HepG2 (cell line): ENCODE results near the gene SLC25A10. TPM values are rescaled to one million over a fixed set of nuclear protein-coding genes. Genes with fewer than 3 reads are reported as not detected.
"Not testable (repeated sequence)": the region's sequence is repeated elsewhere in the genome, so short reads cannot be mapped to it uniquely, and the experiment has no call there.

ENCODE experiments used
- AGO2 ChIP-seq: fragments of 200-400 bp; formaldehyde crosslinking; optimal IDR thresholded peaks from 2 replicates; pipeline ENCODE3; 2017; ENCODE audit warnings: mild to moderate bottlenecking, low read depth, low read length, moderate library complexity
- CBX5 ChIP-seq: sonication (generic); formaldehyde crosslinking; IDR thresholded peaks from 2 replicates; pipeline ENCODE4 v1.4.0; 2020; ENCODE audit warnings: missing genetic modification reagents, borderline replicate concordance
- GABPA ChIP-seq, 2 experiments: IDR thresholded peaks; 2 replicates each; pipeline ENCODE4 v1.6.1; 2011 to 2016; ENCODE audit warnings: low read depth in 2 of 2, low read length in 1 of 2, missing biosample characterization in 1 of 2, missing genetic modification characterization in 1 of 2
- KAT7 ChIP-seq: IDR thresholded peaks from 2 replicates; pipeline ENCODE4 v1.6.1; 2018; ENCODE audit warnings: borderline replicate concordance, missing compliant biosample characterization
- KDM2A ChIP-seq: sonication (generic); formaldehyde crosslinking; IDR thresholded peaks from 2 replicates; pipeline ENCODE4 v1.4.0; 2020; ENCODE audit warnings: low read depth, missing genetic modification reagents, borderline replicate concordance
- MXD4 ChIP-seq: IDR thresholded peaks from 2 replicates; pipeline ENCODE4 v1.6.1; 2016; ENCODE audit warnings: mild to moderate bottlenecking, missing biosample characterization, missing genetic modification reagents
- RAD21 ChIP-seq: fragments of 450-650 bp; formaldehyde crosslinking; IDR thresholded peaks from 2 replicates; pipeline ENCODE4 v1.5.0; 2020; ENCODE audit warnings: mild to moderate bottlenecking
- SAP130 ChIP-seq: IDR thresholded peaks from 2 replicates; pipeline ENCODE4 v1.6.1; 2016; ENCODE audit warnings: low read depth
- SMC3 ChIP-seq: IDR thresholded peaks from 2 replicates; pipeline ENCODE4 v1.6.1; 2011; ENCODE audit warnings: low read length, improper control_type of control experiment
- SSRP1 ChIP-seq: IDR thresholded peaks from 2 replicates; pipeline ENCODE4 v1.6.1; 2016; ENCODE audit warnings: control low read depth
- STAG1 ChIP-seq: sonication (generic); formaldehyde crosslinking; IDR thresholded peaks from 2 replicates; pipeline ENCODE4 v1.4.0; 2020; ENCODE audit warnings: missing genetic modification reagents
- ZNF547 ChIP-seq: sonication (generic); formaldehyde crosslinking; IDR thresholded peaks from 2 replicates; pipeline ENCODE4 v1.5.1; 2020; ENCODE audit warnings: mild to moderate bottlenecking, missing genetic modification reagents
- ZNF598 ChIP-seq: sonication (generic); formaldehyde crosslinking; IDR thresholded peaks from 2 replicates; pipeline ENCODE4 v1.5.1; 2020; ENCODE audit warnings: mild to moderate bottlenecking, missing genetic modification reagents, borderline replicate concordance
- polyA plus RNA-seq, 8 experiments: library from polyadenylated mRNA; depleted of rRNA in 3 of 8; stranded (reverse) in 7 of 8; unstranded in 1 of 8; fragments of >200 nt; fragmentation: Illumina TruSeq in 4 of 8; extraction: Trizol in 4 of 8; gene quantifications; 2 replicates each; pipeline versions ENCODE4 v1.2.1 to v1.2.3, GENCODE V29; 2011 to 2016; ENCODE audit warnings: low read depth in 4 of 8, missing spikeins in 1 of 8, mixed read lengths in 1 of 8; ENCODE audit not compliant: insufficient read depth in 1 of 8
- total RNA-seq, 5 experiments: library from RNA; depleted of rRNA; stranded (reverse); fragments of >200 nt; fragmentation: Illumina TruSeq; extraction: Trizol; gene quantifications; 2 replicates each; pipeline ENCODE4 v1.2.3, GENCODE V29; 2016; ENCODE audit warnings: low read depth in 1 of 5
- TF ChIP-seq, protein P1 (sequence below): IDR thresholded peaks from 2 replicates; pipeline ENCODE4 v1.6.1; 2016; ENCODE audit warnings: mild to moderate bottlenecking
- TF ChIP-seq, protein P2 (sequence below): sonication (generic); formaldehyde crosslinking; IDR thresholded peaks from 2 replicates; pipeline ENCODE4 v1.4.0; 2020; ENCODE audit warnings: missing genetic modification reagents
- TF ChIP-seq, protein P3 (sequence below): sonication (generic); formaldehyde crosslinking; IDR thresholded peaks from 2 replicates; pipeline ENCODE4 v1.4.0; 2020; ENCODE audit warnings: low read depth, mild to moderate bottlenecking, missing genetic modification reagents
- TF ChIP-seq, protein P4 (sequence below): sonication (generic); formaldehyde crosslinking; IDR thresholded peaks from 2 replicates; pipeline ENCODE4 v1.5.1; 2020; ENCODE audit warnings: missing genetic modification reagents, mild to moderate bottlenecking, borderline replicate concordance

SLC25A10 gene
- total and polyA plus RNA-seq, 2 of the 13 experiments (the other 11 are each of a cell fraction or from before 2014, with no cell fraction given) = 46.5 to 140 TPM

DNA sequence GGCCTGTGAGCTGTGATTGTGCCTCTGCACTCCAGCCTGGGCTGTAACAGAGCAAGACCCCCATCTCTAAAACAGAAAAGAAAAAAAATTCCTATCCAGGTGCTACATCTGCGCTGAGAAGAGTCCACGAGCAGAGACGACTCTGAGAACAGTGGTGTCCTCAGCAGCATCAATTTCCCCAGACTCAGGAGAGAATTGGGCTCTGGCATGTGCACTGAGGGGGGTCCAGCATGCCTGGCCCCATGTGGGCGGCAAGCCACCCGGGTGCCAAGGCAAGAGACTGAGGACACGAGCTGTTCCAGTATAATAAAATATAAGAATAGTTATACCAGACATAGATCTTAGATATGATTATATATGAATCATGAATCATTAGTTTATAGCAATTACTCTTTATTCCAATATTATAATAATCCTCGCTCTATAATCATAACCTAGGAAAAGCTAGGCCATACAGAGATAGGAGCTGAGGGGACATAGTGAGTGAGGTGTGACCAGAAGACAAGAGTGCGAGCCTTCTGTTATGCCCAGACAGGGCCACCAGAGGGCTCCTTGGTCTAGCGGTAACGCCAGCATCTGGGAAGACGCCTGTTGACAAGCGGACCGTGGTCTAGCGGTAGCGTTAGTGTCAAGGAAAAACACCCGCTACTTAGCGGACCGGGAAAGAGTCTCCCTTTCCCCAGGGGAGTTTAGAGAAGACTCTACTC, 36.4 kb upstream of the SLC25A10 start (continued):
- TF ChIP-seq, protein P1, sequence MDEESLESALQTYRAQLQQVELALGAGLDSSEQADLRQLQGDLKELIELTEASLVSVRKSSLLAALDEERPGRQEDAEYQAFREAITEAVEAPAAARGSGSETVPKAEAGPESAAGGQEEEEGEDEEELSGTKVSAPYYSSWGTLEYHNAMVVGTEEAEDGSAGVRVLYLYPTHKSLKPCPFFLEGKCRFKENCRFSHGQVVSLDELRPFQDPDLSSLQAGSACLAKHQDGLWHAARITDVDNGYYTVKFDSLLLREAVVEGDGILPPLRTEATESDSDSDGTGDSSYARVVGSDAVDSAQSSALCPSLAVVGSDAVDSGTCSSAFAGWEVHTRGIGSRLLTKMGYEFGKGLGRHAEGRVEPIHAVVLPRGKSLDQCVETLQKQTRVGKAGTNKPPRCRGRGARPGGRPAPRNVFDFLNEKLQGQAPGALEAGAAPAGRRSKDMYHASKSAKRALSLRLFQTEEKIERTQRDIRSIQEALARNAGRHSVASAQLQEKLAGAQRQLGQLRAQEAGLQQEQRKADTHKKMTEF (CRISPR knock-in tag) = peak; percentile 55; the same call in 1 of the 2 replicates
- TF ChIP-seq STAG1 (CRISPR knock-in tag) = peak; percentile 72
- TF ChIP-seq AGO2 = peak; percentile 9
- peak; percentile 67 for TF ChIP-seq RAD21 (CRISPR knock-in tag)
- TF ChIP-seq KAT7 (CRISPR knock-in tag) = peak; percentile 37; the same call in 1 of the 2 replicates
- TF ChIP-seq SAP130 (CRISPR knock-in tag) = peak; percentile 55; the same call in 1 of the 2 replicates
- peak; percentile 78 for TF ChIP-seq KDM2A (CRISPR knock-in tag)
- TF ChIP-seq MXD4 (CRISPR knock-in tag) = 0 out of 2 replicates have a peak, but pooled peaks have one; percentile 36
- TF ChIP-seq, protein P2, sequence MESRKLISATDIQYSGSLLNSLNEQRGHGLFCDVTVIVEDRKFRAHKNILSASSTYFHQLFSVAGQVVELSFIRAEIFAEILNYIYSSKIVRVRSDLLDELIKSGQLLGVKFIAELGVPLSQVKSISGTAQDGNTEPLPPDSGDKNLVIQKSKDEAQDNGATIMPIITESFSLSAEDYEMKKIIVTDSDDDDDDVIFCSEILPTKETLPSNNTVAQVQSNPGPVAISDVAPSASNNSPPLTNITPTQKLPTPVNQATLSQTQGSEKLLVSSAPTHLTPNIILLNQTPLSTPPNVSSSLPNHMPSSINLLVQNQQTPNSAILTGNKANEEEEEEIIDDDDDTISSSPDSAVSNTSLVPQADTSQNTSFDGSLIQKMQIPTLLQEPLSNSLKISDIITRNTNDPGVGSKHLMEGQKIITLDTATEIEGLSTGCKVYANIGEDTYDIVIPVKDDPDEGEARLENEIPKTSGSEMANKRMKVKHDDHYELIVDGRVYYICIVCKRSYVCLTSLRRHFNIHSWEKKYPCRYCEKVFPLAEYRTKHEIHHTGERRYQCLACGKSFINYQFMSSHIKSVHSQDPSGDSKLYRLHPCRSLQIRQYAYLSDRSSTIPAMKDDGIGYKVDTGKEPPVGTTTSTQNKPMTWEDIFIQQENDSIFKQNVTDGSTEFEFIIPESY = peak; percentile 94
- TF ChIP-seq CBX5 = peak; percentile 37; the same call in 1 of the 2 replicates
- peak; percentile 47 for TF ChIP-seq SMC3
- TF ChIP-seq GABPA (IDR thresholded peaks at IDR 0.05; ENCODE audit: low read depth, low read length) = 0 out of 2 replicates have a peak, but pooled peaks have one; percentile 7
- TF ChIP-seq GABPA (CRISPR knock-in tag; IDR thresholded peaks at IDR 0.05; ENCODE audit: low read depth) = not testable (repeated sequence)
- 0 out of 2 replicates have a peak, but pooled peaks have one; percentile 71 for TF ChIP-seq ZNF598 (CRISPR knock-in tag)
- TF ChIP-seq, protein P3, sequence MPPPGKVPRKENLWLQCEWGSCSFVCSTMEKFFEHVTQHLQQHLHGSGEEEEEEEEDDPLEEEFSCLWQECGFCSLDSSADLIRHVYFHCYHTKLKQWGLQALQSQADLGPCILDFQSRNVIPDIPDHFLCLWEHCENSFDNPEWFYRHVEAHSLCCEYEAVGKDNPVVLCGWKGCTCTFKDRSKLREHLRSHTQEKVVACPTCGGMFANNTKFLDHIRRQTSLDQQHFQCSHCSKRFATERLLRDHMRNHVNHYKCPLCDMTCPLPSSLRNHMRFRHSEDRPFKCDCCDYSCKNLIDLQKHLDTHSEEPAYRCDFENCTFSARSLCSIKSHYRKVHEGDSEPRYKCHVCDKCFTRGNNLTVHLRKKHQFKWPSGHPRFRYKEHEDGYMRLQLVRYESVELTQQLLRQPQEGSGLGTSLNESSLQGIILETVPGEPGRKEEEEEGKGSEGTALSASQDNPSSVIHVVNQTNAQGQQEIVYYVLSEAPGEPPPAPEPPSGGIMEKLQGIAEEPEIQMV (CRISPR knock-in tag) = peak; percentile 61; the same call in 1 of the 2 replicates
- TF ChIP-seq SSRP1 (CRISPR knock-in tag) = 0 out of 2 replicates have a peak, but pooled peaks have one; percentile 72
- TF ChIP-seq, protein P4, sequence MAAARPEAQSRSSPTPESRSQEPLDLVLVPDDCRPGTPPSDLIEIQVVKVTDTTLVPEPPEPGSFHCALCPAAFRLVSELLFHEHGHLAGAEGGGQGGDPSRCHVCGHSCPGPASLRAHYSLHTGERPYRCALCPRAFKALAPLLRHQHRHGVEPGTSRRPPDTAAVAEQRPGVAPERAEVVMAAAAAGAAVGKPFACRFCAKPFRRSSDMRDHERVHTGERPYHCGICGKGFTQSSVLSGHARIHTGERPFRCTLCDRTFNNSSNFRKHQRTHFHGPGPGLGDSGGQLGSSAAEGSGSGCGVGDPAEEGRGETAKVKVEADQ = 0 out of 2 replicates have a peak, but pooled peaks have one; percentile 22
- 0 out of 2 replicates have a peak, but pooled peaks have one; percentile 44 for TF ChIP-seq ZNF547 (CRISPR knock-in tag)
